Endothelial cell of umbilical vein (primary cell): Measurements from ENCODE around the gene GGA1. TPM values are rescaled to one million over a fixed set of nuclear protein-coding genes. Genes with fewer than 3 reads are reported as not detected.

Source experiments
- BruUV-seq: library from RNA; stranded (reverse); fragments of 400-500 nt; replicated peaks from 2 replicates; lab custom pipeline; 2021; lab: Mats Ljungman, UMichigan
- CTCF ChIA-PET: fragments of 300-600, 350-600 bp; sonication (Branson Sonifier 250); formaldehyde crosslinking; loops from one replicate; lab custom pipeline; 2021; ENCODE audit warnings: antibody characterized with exemption, inconsistent platforms; lab: Charles Lee
- POLR2A ChIA-PET: fragments of 300-600, 350-600 bp; sonication (Branson Sonifier 250); formaldehyde crosslinking; loops from one replicate; lab custom pipeline; 2021; ENCODE audit warnings: antibody characterized with exemption, inconsistent platforms; lab: Charles Lee
- DNase-seq: peaks from one replicate; pipeline ENCODE4 v3.0.0-alpha.2; 2011; ENCODE audit warnings: low read depth, low spot score
- FAIRE-seq: peaks from 2 replicates; lab custom pipeline; 2011; peaks lifted over from hg19 to GRCh38; lab: Jason Lieb, UNC
- H2AFZ ChIP-seq: 2 replicates; pipeline ENCODE4 v1.6.0; 2012; ENCODE audit warnings: low read depth, low read length, control low read depth, inconsistent platforms
- H3K27ac ChIP-seq: 2 replicates; pipeline ENCODE4 v1.5.1; 2011; ENCODE audit warnings: low read depth, mild to moderate bottlenecking, control low read depth, low read length, moderate library complexity; ENCODE audit not compliant: insufficient read depth
- H3K27me3 ChIP-seq, 2 experiments: 2 replicates each; pipeline versions ENCODE4 v1.6.0 to v1.6.1; 2011; ENCODE audit warnings: low read length in 2 of 2, mixed read lengths in 1 of 2; ENCODE audit not compliant: control insufficient read depth in 2 of 2, insufficient read depth in 2 of 2
- H3K36me3 ChIP-seq, 2 experiments: 2 replicates in 1 of 2; 3 replicates in 1 of 2; pipeline ENCODE4 v1.5.1; 2011; ENCODE audit warnings: low read length in 2 of 2, mild to moderate bottlenecking in 1 of 2, moderate library complexity in 1 of 2; ENCODE audit not compliant: control insufficient read depth in 2 of 2, insufficient read depth in 2 of 2; ENCODE audit errors: extremely low read depth in 1 of 2
- H3K4me1 ChIP-seq: 3 replicates; pipeline ENCODE4 v1.5.1; 2011; ENCODE audit warnings: mild to moderate bottlenecking, low read length; ENCODE audit not compliant: control insufficient read depth, insufficient read depth; ENCODE audit errors: extremely low read depth
- H3K4me2 ChIP-seq: 2 replicates; pipeline ENCODE4 v1.6.1; 2011; ENCODE audit warnings: low read length, control low read depth, mixed read lengths; ENCODE audit not compliant: insufficient read depth
- H3K4me3 ChIP-seq, 3 experiments: fragments of 200-600 bp in 1 of 3; sonication (generic), shearing (Covaris generic) in 1 of 3; replicated peaks in 1 of 3; 2 replicates each; pipeline ENCODE4 v1.5.1; 2011 to 2016; ENCODE audit warnings: control low read depth in 3 of 3, low read length in 3 of 3, mild to moderate bottlenecking in 2 of 3, inconsistent platforms in 1 of 3, low read depth in 1 of 3, moderate library complexity in 1 of 3; ENCODE audit not compliant: insufficient read depth in 1 of 3
- H3K79me2 ChIP-seq: 2 replicates; pipeline ENCODE4 v1.6.0; 2012; ENCODE audit warnings: low read length, inconsistent platforms; ENCODE audit not compliant: control insufficient read depth, insufficient read depth
- H3K9ac ChIP-seq: replicated peaks from 2 replicates; pipeline ENCODE3; 2011; ENCODE audit warnings: low read length, control low read depth; ENCODE audit not compliant: insufficient read depth; ENCODE audit errors: extremely low read depth
- H3K9me1 ChIP-seq: replicated peaks from 3 replicates; pipeline ENCODE4 v1.6.0; 2011; ENCODE audit warnings: mild to moderate bottlenecking, low read length; ENCODE audit not compliant: control insufficient read depth, insufficient read depth; ENCODE audit errors: extremely low read depth
- H3K9me3 ChIP-seq: replicated peaks from 2 replicates; pipeline ENCODE4 v1.5.1; 2012; ENCODE audit warnings: low read length, inconsistent platforms; ENCODE audit not compliant: control insufficient read depth, insufficient read depth
- H4K20me1 ChIP-seq: replicated peaks from 2 replicates; pipeline ENCODE3; 2011; ENCODE audit warnings: mild to moderate bottlenecking, low read length; ENCODE audit not compliant: control insufficient read depth, insufficient read depth; ENCODE audit errors: extremely low read depth
- EZH2 ChIP-seq: IDR thresholded peaks from 2 replicates; pipeline ENCODE4 v1.6.1; 2012; ENCODE audit warnings: borderline replicate concordance, low read depth, mild to moderate bottlenecking, moderate library complexity, low read length, inconsistent platforms; ENCODE audit not compliant: severe bottlenecking
- FOS ChIP-seq: IDR thresholded peaks from 2 replicates; pipeline ENCODE4 v1.6.1; 2011; ENCODE audit warnings: mild to moderate bottlenecking, low read length, moderate library complexity, borderline replicate concordance; ENCODE audit not compliant: insufficient read depth
- GATA2 ChIP-seq: IDR thresholded peaks from 2 replicates; pipeline ENCODE4 v1.7.0; 2011; ENCODE audit warnings: low read depth, mild to moderate bottlenecking, moderate library complexity, mixed read lengths, low read length; ENCODE audit not compliant: insufficient read length, insufficient read depth
- JUN ChIP-seq: IDR thresholded peaks from 2 replicates; pipeline ENCODE4 v1.6.1; 2011; ENCODE audit warnings: borderline replicate concordance, low read depth; ENCODE audit not compliant: insufficient read length, insufficient read depth
- MYC ChIP-seq: IDR thresholded peaks from one replicate; pipeline ENCODE4 v1.6.1; 2011; ENCODE audit warnings: mild to moderate bottlenecking, low read depth, low read length
- POLR2A ChIP-seq: IDR thresholded peaks from 2 replicates; pipeline ENCODE4 v1.6.1; 2012; ENCODE audit warnings: low read depth, mild to moderate bottlenecking, control low read depth, low read length
- POLR2AphosphoS5 ChIP-seq: IDR thresholded peaks from 2 replicates; pipeline ENCODE4 v1.6.1; 2012; ENCODE audit warnings: low read depth, mild to moderate bottlenecking, control low read depth, low read length, moderate library complexity; ENCODE audit not compliant: insufficient read depth
- dilution Hi-C: fragments of 300-500 bp; cut with MboI; formaldehyde crosslinking; loops from one replicate; pipeline ENCODE4 v1.15.0; 2019; ENCODE audit warnings: low sequenced_read_pairs; ENCODE audit not compliant: extremely low pct_ligation_motif_present
- intact Hi-C: fragments of 100-400 bp; cut with micrococcal nuclease; formaldehyde crosslinking; loops from one replicate; pipeline ENCODE4 v1.10.0; 2022
- polyA plus RNA-seq, 4 experiments: library from polyadenylated mRNA; depleted of rRNA in 3 of 4; stranded (reverse) in 3 of 4; unstranded in 1 of 4; fragments of >200 nt; gene quantifications; 2 replicates each; pipeline versions ENCODE4 v1.2.1 to v1.2.3, GENCODE V29; 2011 to 2012; ENCODE audit warnings: missing spikeins in 1 of 4
- total RNA-seq: library from RNA; stranded (reverse); gene quantifications from 2 replicates; pipeline ENCODE4 v1.2.3, GENCODE V29; 2021
- TF ChIP-seq, protein P1 (sequence below): IDR thresholded peaks from 2 replicates; pipeline ENCODE4 v1.6.1; 2011; ENCODE audit not compliant: insufficient read depth, insufficient read length
- TF ChIP-seq, protein P2 (sequence below), 2 donors: IDR thresholded peaks; 1 replicate in 1 of 2; 2 replicates in 1 of 2; pipeline ENCODE4 v1.5.1; 2011; ENCODE audit warnings: low read length in 2 of 2, mild to moderate bottlenecking in 2 of 2, moderate library complexity in 2 of 2, control low read depth in 1 of 2, inconsistent platforms in 1 of 2, low read depth in 1 of 2; ENCODE audit not compliant: insufficient read depth in 1 of 2; ENCODE audit errors: extremely low read depth in 1 of 2

GGA1 gene
- total and polyA plus RNA-seq, 2 donors (not counting 3 experiments of a cell fraction or from before 2014, with no cell fraction given): 54.1 to 67.5 TPM

DNA sequence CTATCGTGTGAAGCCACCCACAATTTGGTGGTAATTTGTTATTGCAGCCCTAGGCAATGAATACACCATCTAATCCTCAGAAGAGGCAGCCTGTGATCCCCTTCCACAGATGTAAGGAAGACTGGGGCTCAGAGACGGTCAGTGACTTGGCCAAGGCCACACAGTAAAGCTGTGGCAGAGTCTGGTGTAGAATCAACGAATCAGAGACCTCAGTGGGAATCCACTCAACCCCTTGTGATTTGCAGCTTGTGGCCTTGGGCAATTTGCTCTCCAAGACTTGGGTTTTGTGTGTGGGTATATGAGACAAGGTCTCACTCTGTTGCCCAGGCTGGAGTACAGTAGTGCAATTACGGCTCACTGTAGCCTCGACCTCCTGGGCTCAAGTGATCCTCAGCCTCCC is 30.6 kb upstream of the GGA1 start:
- no peak overlapping the region for H3K27ac ChIP-seq
- intact Hi-C loops: no loop called here
- no peaks in the 10 kb centered on the region for H3K9me3 ChIP-seq
- no peak overlapping the region for H3K9ac ChIP-seq
- no peaks in the 10 kb centered on the region for H3K36me3 ChIP-seq
- TF ChIP-seq POLR2AphosphoS5: no peak
- no peak for TF ChIP-seq MYC
- TF ChIP-seq, protein P1, sequence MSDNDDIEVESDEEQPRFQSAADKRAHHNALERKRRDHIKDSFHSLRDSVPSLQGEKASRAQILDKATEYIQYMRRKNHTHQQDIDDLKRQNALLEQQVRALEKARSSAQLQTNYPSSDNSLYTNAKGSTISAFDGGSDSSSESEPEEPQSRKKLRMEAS: no peak
- TF ChIP-seq FOS: no peak
- TF ChIP-seq POLR2A: no peak
- TF ChIP-seq, protein P2, sequence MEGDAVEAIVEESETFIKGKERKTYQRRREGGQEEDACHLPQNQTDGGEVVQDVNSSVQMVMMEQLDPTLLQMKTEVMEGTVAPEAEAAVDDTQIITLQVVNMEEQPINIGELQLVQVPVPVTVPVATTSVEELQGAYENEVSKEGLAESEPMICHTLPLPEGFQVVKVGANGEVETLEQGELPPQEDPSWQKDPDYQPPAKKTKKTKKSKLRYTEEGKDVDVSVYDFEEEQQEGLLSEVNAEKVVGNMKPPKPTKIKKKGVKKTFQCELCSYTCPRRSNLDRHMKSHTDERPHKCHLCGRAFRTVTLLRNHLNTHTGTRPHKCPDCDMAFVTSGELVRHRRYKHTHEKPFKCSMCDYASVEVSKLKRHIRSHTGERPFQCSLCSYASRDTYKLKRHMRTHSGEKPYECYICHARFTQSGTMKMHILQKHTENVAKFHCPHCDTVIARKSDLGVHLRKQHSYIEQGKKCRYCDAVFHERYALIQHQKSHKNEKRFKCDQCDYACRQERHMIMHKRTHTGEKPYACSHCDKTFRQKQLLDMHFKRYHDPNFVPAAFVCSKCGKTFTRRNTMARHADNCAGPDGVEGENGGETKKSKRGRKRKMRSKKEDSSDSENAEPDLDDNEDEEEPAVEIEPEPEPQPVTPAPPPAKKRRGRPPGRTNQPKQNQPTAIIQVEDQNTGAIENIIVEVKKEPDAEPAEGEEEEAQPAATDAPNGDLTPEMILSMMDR (IDR thresholded peaks at IDR 0.05; ENCODE audit: extremely low read depth in 1 of 2, insufficient read depth in 1 of 2, low read depth in 1 of 2, low read length in 2 of 2): no peak
- no peak for TF ChIP-seq GATA2
- TF ChIP-seq JUN: no peak
- no peak for TF ChIP-seq EZH2
- ChIA-PET CTCF (interaction anchor here (0.6 to 8.6 kb wide), 3 partner anchors 14 to 32 kb away, joined by 3 to 73 read pairs (median 6); no protein-coding TSS in a partner anchor), POLR2A (no interaction called here)
- no peak for DNase-seq
- no TSS peak for BruUV-seq
- H3K4me3 ChIP-seq: no peak overlapping the region
- no peaks in the 10 kb centered on the region for H3K79me2 ChIP-seq
- no peaks in the 10 kb centered on the region for H3K9me1 ChIP-seq
- H3K27me3 ChIP-seq: peaks cover 4% of the 10 kb centered on the region in 2 experiments
- FAIRE-seq: no peak
- H2AFZ ChIP-seq: no peak overlapping the region
- H4K20me1 ChIP-seq: no peaks in the 10 kb centered on the region
- no peaks in the 10 kb centered on the region for H3K4me1 ChIP-seq
- dilution Hi-C loops: no loop called here
- H3K4me2 ChIP-seq: no peak overlapping the region
